H1 (cell line): ENCODE data around the gene CHRNG. TPM values are rescaled to one million over a fixed set of nuclear protein-coding genes. Genes with fewer than 3 reads are reported as not detected.

Source experiments
- GABPA ChIP-seq: IDR thresholded peaks from 2 replicates; pipeline ENCODE4 v1.6.1; 2011; ENCODE audit warnings: mild to moderate bottlenecking, low read length, moderate library complexity, borderline replicate concordance; ENCODE audit not compliant: insufficient read depth
- polyA plus RNA-seq, 7 experiments: library from polyadenylated mRNA; depleted of rRNA in 3 of 7; stranded (reverse) in 5 of 7; unstranded in 2 of 7; fragments of >200 nt in 5 of 7; fragments of 200-250 nt in 2 of 7; gene quantifications; 1 replicate in 5 of 7; 2 replicates in 1 of 7; 4 replicates in 1 of 7; pipeline versions ENCODE4 v1.2.1 to v1.2.3, GENCODE V29; 2011 to 2013; ENCODE audit warnings: missing spikeins in 2 of 7, mixed read lengths in 2 of 7
- total RNA-seq: library from RNA; stranded (reverse); fragmentation: NEBNext Ultra II Directional; extraction: Animal tissue kit (Norgen Biotek cat#: 25700); gene quantifications from 2 replicates; pipeline ENCODE4 v1.2.1, GENCODE V29; 2021

Gene CHRNG
- total and polyA plus RNA-seq, 2 of the 8 experiments (the other 6 are each of a cell fraction or from before 2014, with no cell fraction given) = 0.05 TPM; not detected in 1

GRCh38 chr2:232529806-232530547 is 9.5 kb upstream of the CHRNG start (continued):
- no peak for TF ChIP-seq GABPA
